PC-9 (cell line): ENCODE data around the gene RB1.

Experiments used
- EZH2 ChIP-seq: fragments of 200-600 bp; sonication (generic); IDR thresholded peaks from 2 replicates; pipeline ENCODE4 v1.8.0; 2017; ENCODE audit warnings: antibody characterized with exemption, low read depth
- TF ChIP-seq, protein P1 (sequence below): fragments of 200-600 bp; sonication (generic); conservative IDR thresholded peaks from 2 replicates; pipeline ENCODE4 v1.6.1; 2017; ENCODE audit warnings: mixed run types, antibody characterized with exemption, mild to moderate bottlenecking, moderate library complexity

DNA sequence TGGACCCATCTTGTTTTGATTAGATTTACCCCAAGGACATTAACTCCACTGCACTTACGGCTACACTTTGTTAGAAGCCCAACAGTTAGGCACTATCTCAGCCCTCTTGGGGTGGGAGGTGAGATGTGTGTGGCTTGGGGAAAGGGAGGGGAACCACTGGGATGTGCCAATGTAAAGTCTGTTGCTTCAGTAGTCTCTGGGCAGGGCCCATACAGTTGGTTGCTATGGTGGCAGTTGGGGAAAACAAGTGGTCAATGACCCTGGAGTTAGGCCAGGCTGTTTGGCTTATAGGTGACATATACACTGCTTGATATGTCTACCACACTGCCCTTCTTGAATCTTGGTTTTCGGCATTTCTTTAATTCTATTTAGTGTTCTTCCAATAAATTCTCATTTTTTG is 8.9 kb upstream of the RB1 start:
- no peak for TF ChIP-seq EZH2
- TF ChIP-seq, protein P1, sequence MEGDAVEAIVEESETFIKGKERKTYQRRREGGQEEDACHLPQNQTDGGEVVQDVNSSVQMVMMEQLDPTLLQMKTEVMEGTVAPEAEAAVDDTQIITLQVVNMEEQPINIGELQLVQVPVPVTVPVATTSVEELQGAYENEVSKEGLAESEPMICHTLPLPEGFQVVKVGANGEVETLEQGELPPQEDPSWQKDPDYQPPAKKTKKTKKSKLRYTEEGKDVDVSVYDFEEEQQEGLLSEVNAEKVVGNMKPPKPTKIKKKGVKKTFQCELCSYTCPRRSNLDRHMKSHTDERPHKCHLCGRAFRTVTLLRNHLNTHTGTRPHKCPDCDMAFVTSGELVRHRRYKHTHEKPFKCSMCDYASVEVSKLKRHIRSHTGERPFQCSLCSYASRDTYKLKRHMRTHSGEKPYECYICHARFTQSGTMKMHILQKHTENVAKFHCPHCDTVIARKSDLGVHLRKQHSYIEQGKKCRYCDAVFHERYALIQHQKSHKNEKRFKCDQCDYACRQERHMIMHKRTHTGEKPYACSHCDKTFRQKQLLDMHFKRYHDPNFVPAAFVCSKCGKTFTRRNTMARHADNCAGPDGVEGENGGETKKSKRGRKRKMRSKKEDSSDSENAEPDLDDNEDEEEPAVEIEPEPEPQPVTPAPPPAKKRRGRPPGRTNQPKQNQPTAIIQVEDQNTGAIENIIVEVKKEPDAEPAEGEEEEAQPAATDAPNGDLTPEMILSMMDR = no peak
